GM23338 (cell line): Measurements from ENCODE around the gene CYLC1.

ENCODE experiments used
- CTCF ChIP-seq, 2 experiments: fragments of 200-600 bp in 1 of 2; sonication (generic) in 1 of 2; conservative IDR thresholded peaks; 2 replicates each; pipeline versions ENCODE4 v1.5.1 to v1.6.1; 2016 to 2017; ENCODE audit warnings: antibody characterized with exemption in 2 of 2, low read depth in 2 of 2, mild to moderate bottlenecking in 2 of 2, moderate library complexity in 1 of 2
- EZH2 ChIP-seq: fragments of 200-600 bp; sonication (generic); IDR thresholded peaks from one replicate; pipeline ENCODE4 v1.8.0; 2017; ENCODE audit warnings: antibody characterized with exemption, mild to moderate bottlenecking, low read depth; ENCODE audit not compliant: unreplicated experiment
- POLR2AphosphoS5 ChIP-seq: IDR thresholded peaks from 2 replicates; pipeline ENCODE4 v1.6.1; 2016; ENCODE audit warnings: antibody characterized with exemption, low read depth

GRCh38 chrX:83847339-83847738, 13.6 kb upstream of the CYLC1 start:
- no peak for TF ChIP-seq POLR2AphosphoS5
- TF ChIP-seq CTCF (conservative IDR thresholded peaks at IDR 0.05; ENCODE audit: low read depth in 2 of 2): no peak
- TF ChIP-seq EZH2: no peak
